SW 1271 (cell line): ENCODE results near the gene AZU1.
A peak's percentile ranks its signal among the peaks of the same experiment; 100 is the strongest.
"Not testable (repeated sequence)": the region's sequence is repeated elsewhere in the genome, so short reads cannot be mapped to it uniquely, and the experiment has no call there.

ENCODE experiments used
- DNase-seq, 2 experiments: peaks; one replicate each; lab custom pipeline; 2025; lab: John Stamatoyannopoulos, UW

Gene AZU1

GRCh38 chr19:831407-832369, 4.1 kb downstream of the AZU1 start:
- DNase-seq: no peak

GRCh38 chr19:834216-834615, 6.6 kb downstream of the AZU1 start:
- DNase-seq: no peak

GRCh38 chr19:835210-835810, 7.7 kb downstream of the AZU1 start:
- DNase-seq: no peak

GRCh38 chr19:840519-841206, 13.0 kb downstream of the AZU1 start, which contains the start of gene PRTN3:
Gene PRTN3 (plus strand): TSS chr19:840999. CDS start chr19:841009, 10 bp downstream.
- no peak for DNase-seq

GRCh38 chr19:842802-843179, 15.2 kb downstream of the AZU1 start:
- not testable (repeated sequence) for DNase-seq

GRCh38 chr19:843180-843835, 15.7 kb downstream of the AZU1 start:
- peak in 1 of 2 experiments; percentile 41 for DNase-seq

GRCh38 chr19:843836-844545, 16.4 kb downstream of the AZU1 start:
- no peak for DNase-seq

GRCh38 chr19:844546-844971, 16.9 kb downstream of the AZU1 start:
- DNase-seq: no peak

- no peak for DNase-seq
These were observed 18.3 kb downstream of the AZU1 start for GRCh38 chr19:845707-846521.

GRCh38 chr19:848386-848921, 20.8 kb downstream of the AZU1 start:
- no peak for DNase-seq

- not testable (repeated sequence) for DNase-seq
These were observed 21.6 kb downstream of the AZU1 start for GRCh38 chr19:849195-849594.

GRCh38 chr19:850221-850978, 22.8 kb downstream of the AZU1 start:
- peak; percentile 72 to 75 for DNase-seq

GRCh38 chr19:850979-851335, 23.3 kb downstream of the AZU1 start:
- no peak for DNase-seq

GRCh38 chr19:852136-853013, 24.7 kb downstream of the AZU1 start, which contains the start of gene ELANE:
Gene ELANE (plus strand): TSS chr19:852303. CDS start chr19:852329, 26 bp downstream.
- no peak for DNase-seq

- DNase-seq: no peak
These were observed 25.5 kb downstream of the AZU1 start for GRCh38 chr19:853014-853585.

- DNase-seq: not testable (repeated sequence)
These were observed 26.1 kb downstream of the AZU1 start for GRCh38 chr19:853614-854220.

- no peak for DNase-seq
These were observed 26.9 kb downstream of the AZU1 start for GRCh38 chr19:854549-854948.

- DNase-seq: no peak
These were observed 27.5 kb downstream of the AZU1 start for GRCh38 chr19:855142-855541.
